Measurements from ENCODE around the gene PRKAR1B. TPM values are rescaled to one million over a fixed set of nuclear protein-coding genes. Genes with fewer than 3 reads are reported as not detected.
A peak's percentile ranks its signal among the peaks of the same experiment; 100 is the strongest.

PRKAR1B gene
- total and polyA plus RNA-seq, 8 donors = 16.3 to 43.5 (median 37.6) TPM

- no peak for ATAC-seq
- Histone ChIP-seq H3K4me3 (no peak overlapping the region), H3K27ac (no peak overlapping the region), H3K36me3 (no peaks in the 10 kb centered on the region), H3K4me1 (no peaks in the 10 kb centered on the region), H3K27me3 (no peaks in the 10 kb centered on the region), H3K9me3 (peaks cover 0 to 5% of the 10 kb centered on the region in 2 donors)
- no peak for TF ChIP-seq CTCF (IDR thresholded peaks at IDR 0.05)
- intact Hi-C loops (cut with DNase I) = no loop called here
- no peak for DNase-seq
These were observed 82.4 kb downstream of the PRKAR1B start for GRCh38 chr7:644381-645305.

GRCh38 chr7:641966-642365 lies 85.1 kb downstream of the PRKAR1B start:
- H3K27ac ChIP-seq = no peak overlapping the region
- H3K4me1 ChIP-seq = no peaks in the 10 kb centered on the region
- H3K4me3 ChIP-seq = no peak overlapping the region
- intact Hi-C loops (cut with DNase I) = no loop called here
- DNase-seq = peak in 1 of 4 donors; percentile 4
- no peak for ATAC-seq
- no peaks in the 10 kb centered on the region for H3K36me3 ChIP-seq
- no peak for TF ChIP-seq CTCF (IDR thresholded peaks at IDR 0.05)
- no peaks in the 10 kb centered on the region for H3K27me3 ChIP-seq
- peaks cover 0 to 5% of the 10 kb centered on the region in 2 donors for H3K9me3 ChIP-seq

GRCh38 chr7:641269-641671 lies 85.8 kb downstream of the PRKAR1B start:
- intact Hi-C loops (cut with DNase I) = no loop called here
- ATAC-seq = no peak
- TF ChIP-seq CTCF (IDR thresholded peaks at IDR 0.05) = no peak
- H3K36me3 ChIP-seq = no peaks in the 10 kb centered on the region
- DNase-seq = peak in 1 of 4 donors; percentile 4
- peaks cover 0 to 5% of the 10 kb centered on the region in 2 donors for H3K9me3 ChIP-seq
- no peaks in the 10 kb centered on the region for H3K27me3 ChIP-seq
- no peaks in the 10 kb centered on the region for H3K4me1 ChIP-seq
- H3K27ac ChIP-seq = peak overlapping the region in 1 of 2 donors; percentile 3
- H3K4me3 ChIP-seq = no peak overlapping the region

GRCh38 chr7:638256-639011 lies 88.6 kb downstream of the PRKAR1B start:
- no peak overlapping the region for H3K4me3 ChIP-seq
- no peaks in the 10 kb centered on the region for H3K4me1 ChIP-seq
- intact Hi-C loops (cut with DNase I) = loop anchor here in 1 of 2 donors (10.0 kb wide), 1 partner anchor 314 kb away; no protein-coding TSS in a partner anchor
- no peaks in the 10 kb centered on the region for H3K36me3 ChIP-seq
- DNase-seq = peak in 1 of 4 donors; percentile 63
- ATAC-seq = no peak
- no peaks in the 10 kb centered on the region for H3K9me3 ChIP-seq
- no peaks in the 10 kb centered on the region for H3K27me3 ChIP-seq
- no peak for TF ChIP-seq CTCF (IDR thresholded peaks at IDR 0.05)
- no peak overlapping the region for H3K27ac ChIP-seq

- intact Hi-C loops (cut with DNase I) = loop anchor here in 1 of 2 donors (10.0 kb wide), 1 partner anchor 313 kb away; no protein-coding TSS in a partner anchor
- Histone ChIP-seq H3K4me3 (no peak overlapping the region), H3K4me1 (no peaks in the 10 kb centered on the region), H3K27me3 (no peaks in the 10 kb centered on the region), H3K27ac (no peak overlapping the region), H3K36me3 (no peaks in the 10 kb centered on the region), H3K9me3 (no peaks in the 10 kb centered on the region)
- DNase-seq (peak in 1 of 4 donors; percentile 60), ATAC-seq (no peak)
- TF ChIP-seq CTCF (IDR thresholded peaks at IDR 0.05) = no peak
These were observed 89.3 kb downstream of the PRKAR1B start for GRCh38 chr7:637826-638225.
